ENCODE data around the gene DGKZ.

DNA sequence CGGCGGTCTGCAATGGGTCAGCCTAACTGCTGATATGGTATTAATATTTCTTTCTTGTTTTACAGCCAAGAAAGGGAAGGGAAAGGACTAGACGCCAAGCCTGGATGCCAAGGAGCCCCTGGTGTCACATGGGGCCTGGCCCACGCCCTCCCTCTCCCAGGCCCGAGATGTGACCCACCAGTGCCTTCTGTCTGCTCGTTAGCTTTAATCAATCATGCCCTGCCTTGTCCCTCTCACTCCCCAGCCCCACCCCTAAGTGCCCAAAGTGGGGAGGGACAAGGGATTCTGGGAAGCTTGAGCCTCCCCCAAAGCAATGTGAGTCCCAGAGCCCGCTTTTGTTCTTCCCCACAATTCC is 36.1 kb downstream of the DGKZ start:
- TF ChIP-seq, protein P1, sequence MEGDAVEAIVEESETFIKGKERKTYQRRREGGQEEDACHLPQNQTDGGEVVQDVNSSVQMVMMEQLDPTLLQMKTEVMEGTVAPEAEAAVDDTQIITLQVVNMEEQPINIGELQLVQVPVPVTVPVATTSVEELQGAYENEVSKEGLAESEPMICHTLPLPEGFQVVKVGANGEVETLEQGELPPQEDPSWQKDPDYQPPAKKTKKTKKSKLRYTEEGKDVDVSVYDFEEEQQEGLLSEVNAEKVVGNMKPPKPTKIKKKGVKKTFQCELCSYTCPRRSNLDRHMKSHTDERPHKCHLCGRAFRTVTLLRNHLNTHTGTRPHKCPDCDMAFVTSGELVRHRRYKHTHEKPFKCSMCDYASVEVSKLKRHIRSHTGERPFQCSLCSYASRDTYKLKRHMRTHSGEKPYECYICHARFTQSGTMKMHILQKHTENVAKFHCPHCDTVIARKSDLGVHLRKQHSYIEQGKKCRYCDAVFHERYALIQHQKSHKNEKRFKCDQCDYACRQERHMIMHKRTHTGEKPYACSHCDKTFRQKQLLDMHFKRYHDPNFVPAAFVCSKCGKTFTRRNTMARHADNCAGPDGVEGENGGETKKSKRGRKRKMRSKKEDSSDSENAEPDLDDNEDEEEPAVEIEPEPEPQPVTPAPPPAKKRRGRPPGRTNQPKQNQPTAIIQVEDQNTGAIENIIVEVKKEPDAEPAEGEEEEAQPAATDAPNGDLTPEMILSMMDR (IDR thresholded peaks at IDR 0.05), result no peak
- TF ChIP-seq POLR2A (IDR thresholded peaks at IDR 0.05) (no peak), EP300 (IDR thresholded peaks at IDR 0.05) (no peak)
